Activated B cell treated with CpG ODN at 0.5 μM for 24 hours (primary cell): ENCODE measurements around the gene NXF1. TPM values are rescaled to one million over a fixed set of nuclear protein-coding genes. Genes with fewer than 3 reads are reported as not detected.
"Not testable (repeated sequence)": the region's sequence is repeated elsewhere in the genome, so short reads cannot be mapped to it uniquely, and the experiment has no call there.

Experiments
- ATAC-seq: fragments of 200-7000 bp; cut with Tn5 transposase; one replicate; pipeline ENCODE4 v1.10.0; 2021; ENCODE audit warnings: low read depth, mild to moderate bottlenecking, moderate library complexity
- CTCF ChIA-PET: fragments of 350-600 bp; sonication (Branson Sonifier 250); formaldehyde crosslinking; loops from one replicate; lab custom pipeline; 2021; ENCODE audit warnings: antibody characterized with exemption; lab: Charles Lee
- POLR2A ChIA-PET: fragments of 350-600 bp; sonication (Branson Sonifier 250); formaldehyde crosslinking; loops from one replicate; lab custom pipeline; 2021; ENCODE audit warnings: antibody characterized with exemption; lab: Charles Lee
- DNase-seq: peaks from one replicate; pipeline ENCODE4 v3.0.0; 2022
- H3K27ac Mint-ChIP-seq: one replicate; pipeline ENCODE4 v1.8.0; 2020; ENCODE audit warnings: mixed read lengths
- H3K27me3 Mint-ChIP-seq: one replicate; pipeline ENCODE4 v1.8.0; 2021; ENCODE audit warnings: mixed read lengths
- H3K36me3 Mint-ChIP-seq: one replicate; pipeline ENCODE4 v1.8.0; 2021; ENCODE audit warnings: low read depth, mixed read lengths
- H3K4me1 Mint-ChIP-seq: one replicate; pipeline ENCODE4 v1.8.0; 2021; ENCODE audit warnings: mixed read lengths
- H3K4me3 Mint-ChIP-seq: one replicate; pipeline ENCODE4 v1.8.0; 2020; ENCODE audit warnings: mild to moderate bottlenecking, mixed read lengths
- H3K9me3 Mint-ChIP-seq: one replicate; pipeline ENCODE4 v1.8.0; 2020; ENCODE audit warnings: mixed read lengths
- intact Hi-C: fragments of 100-400 bp; cut with micrococcal nuclease; formaldehyde crosslinking; loops from one replicate; pipeline ENCODE4 v1.15.1; 2024
- total RNA-seq: library from RNA; stranded (reverse); gene quantifications from 2 replicates; pipeline ENCODE4 v1.2.3, GENCODE V29; 2022
- TF ChIP-seq, protein P1 (sequence below): fragments of 200-600 bp; IDR thresholded peaks from one replicate; pipeline ENCODE4 v1.8.0; 2022; ENCODE audit warnings: antibody characterized with exemption, mild to moderate bottlenecking

Gene NXF1
- total RNA-seq, 1 donor from 2014 or later = 89.1 TPM

DNA sequence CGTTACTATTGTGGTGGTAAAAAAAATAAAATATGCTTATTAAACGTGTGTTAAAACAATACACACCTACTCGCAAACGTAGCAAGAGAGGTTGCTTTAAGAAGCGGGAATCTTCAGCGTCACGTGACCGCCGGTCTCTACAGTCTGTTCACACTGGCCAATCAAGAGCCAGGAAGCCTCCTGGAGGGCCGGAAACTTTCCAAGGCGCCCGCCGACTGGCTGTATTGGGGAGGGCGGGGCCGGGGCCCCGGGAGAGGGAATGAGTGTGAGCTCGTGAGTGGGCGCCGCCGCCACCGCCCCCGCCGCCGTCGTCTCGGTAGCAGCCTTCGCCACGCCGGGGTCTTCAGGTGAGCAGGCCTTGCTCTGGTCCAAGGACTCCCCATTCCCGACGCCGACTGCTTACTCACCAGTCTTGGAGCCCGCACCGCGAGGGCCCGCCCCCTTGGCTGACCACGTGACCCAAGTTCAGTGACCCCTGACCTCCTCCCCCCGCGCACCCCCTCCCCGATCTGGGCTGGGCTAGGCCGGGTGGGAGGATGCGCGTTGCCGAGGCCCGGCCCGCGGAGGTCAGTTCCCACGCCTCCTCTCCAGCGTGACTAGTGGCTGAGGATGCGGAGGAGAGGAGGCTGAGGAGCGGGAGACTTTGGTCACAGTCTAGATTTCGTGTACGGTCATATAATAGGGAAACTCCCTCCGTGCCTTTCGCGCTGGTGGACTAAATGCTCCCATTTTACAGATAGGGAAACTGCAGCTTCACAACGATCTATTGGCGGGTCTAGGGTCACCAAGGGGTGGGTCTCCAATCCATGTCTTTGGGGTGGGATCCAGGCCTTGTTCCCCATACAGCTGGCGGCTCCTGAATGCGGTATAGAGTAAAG, 33.9 kb downstream of the NXF1 start, which contains the start of gene TAF6L:
Gene TAF6L, plus strand, starts transcription at position 253 of the 878 bp plus-strand sequence. CDS start 4,388 bp downstream, outside the sequence.
- Mint-ChIP-seq H3K4me1 (peaks cover 28% of the 10 kb centered on the region), H3K4me3 (peak within 1 kb of the TSS; percentile 92), H3K9me3 (no peaks in the 10 kb centered on the region), H3K27me3 (no peaks in the 10 kb centered on the region), H3K36me3 (peaks cover 34% of the 10 kb centered on the region), H3K27ac (peak within 1 kb of the TSS; percentile 94)
- ChIA-PET CTCF (interaction anchor here (1.1 to 7.5 kb wide), 5 partner anchors 9 to 347 kb away, joined by 3 to 45 read pairs (median 4); partner anchors contain the start of genes TMEM179B, TUT1 and ZBTB3), POLR2A (interaction anchor here (0.6 to 8.3 kb wide), 23 partner anchors 9 to 179 kb away, joined by 3 to 109 read pairs (median 8); partner anchors contain the start of genes BSCL2, C11orf98, CSKMT and GNG3)
- ATAC-seq (peak; percentile 88), DNase-seq (peak; percentile 81)
- intact Hi-C loops = loop anchor here (1.0 kb wide), 6 partner anchors 10 to 70 kb away; partner anchors contain the start of genes HNRNPUL2, NXF1, POLR2G and TMEM179B
- TF ChIP-seq, protein P1, sequence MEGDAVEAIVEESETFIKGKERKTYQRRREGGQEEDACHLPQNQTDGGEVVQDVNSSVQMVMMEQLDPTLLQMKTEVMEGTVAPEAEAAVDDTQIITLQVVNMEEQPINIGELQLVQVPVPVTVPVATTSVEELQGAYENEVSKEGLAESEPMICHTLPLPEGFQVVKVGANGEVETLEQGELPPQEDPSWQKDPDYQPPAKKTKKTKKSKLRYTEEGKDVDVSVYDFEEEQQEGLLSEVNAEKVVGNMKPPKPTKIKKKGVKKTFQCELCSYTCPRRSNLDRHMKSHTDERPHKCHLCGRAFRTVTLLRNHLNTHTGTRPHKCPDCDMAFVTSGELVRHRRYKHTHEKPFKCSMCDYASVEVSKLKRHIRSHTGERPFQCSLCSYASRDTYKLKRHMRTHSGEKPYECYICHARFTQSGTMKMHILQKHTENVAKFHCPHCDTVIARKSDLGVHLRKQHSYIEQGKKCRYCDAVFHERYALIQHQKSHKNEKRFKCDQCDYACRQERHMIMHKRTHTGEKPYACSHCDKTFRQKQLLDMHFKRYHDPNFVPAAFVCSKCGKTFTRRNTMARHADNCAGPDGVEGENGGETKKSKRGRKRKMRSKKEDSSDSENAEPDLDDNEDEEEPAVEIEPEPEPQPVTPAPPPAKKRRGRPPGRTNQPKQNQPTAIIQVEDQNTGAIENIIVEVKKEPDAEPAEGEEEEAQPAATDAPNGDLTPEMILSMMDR = no peak

DNA sequence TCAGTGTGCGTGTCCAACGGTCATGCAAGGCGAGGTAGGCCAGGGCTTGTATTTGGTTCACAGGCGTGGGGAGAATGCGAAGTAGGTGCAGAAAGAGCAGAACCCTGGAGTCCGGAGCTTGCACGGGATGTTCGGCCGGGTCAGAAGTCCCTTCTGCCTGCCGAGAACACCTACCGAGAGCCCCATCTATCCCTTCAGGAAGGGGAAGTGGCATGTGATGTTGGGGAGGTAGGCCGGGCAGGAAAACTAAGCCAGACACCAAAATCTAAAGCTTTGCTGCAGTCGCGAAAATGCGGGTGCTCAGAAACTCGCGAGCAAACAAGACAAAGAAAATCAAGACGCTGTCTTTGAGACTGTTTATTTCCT, 34.5 kb downstream of the NXF1 start:
- H3K36me3 Mint-ChIP-seq = peaks cover 32% of the 10 kb centered on the region
- ChIA-PET CTCF (interaction anchor here (1.3 to 7.5 kb wide), 4 partner anchors 8 to 346 kb away, joined by 3 to 45 read pairs (median 4); partner anchors contain the start of genes TMEM179B and TUT1), POLR2A (interaction anchor here (0.6 to 8.3 kb wide), 19 partner anchors 9 to 179 kb away, joined by 3 to 109 read pairs (median 16); partner anchors contain the start of genes BSCL2, C11orf98, CSKMT and GNG3)
- H3K9me3 Mint-ChIP-seq = no peaks in the 10 kb centered on the region
- DNase-seq = no peak
- peaks cover 28% of the 10 kb centered on the region for H3K4me1 Mint-ChIP-seq
- TF ChIP-seq, protein P1 = no peak
- H3K27me3 Mint-ChIP-seq = no peaks in the 10 kb centered on the region
- intact Hi-C loops = loop anchor here (1.0 kb wide), 6 partner anchors 9 to 71 kb away; partner anchors contain the start of genes HNRNPUL2, NXF1, POLR2G and TMEM179B
- H3K4me3 Mint-ChIP-seq = peak overlapping the region; percentile 92
- peak overlapping the region; percentile 94 for H3K27ac Mint-ChIP-seq
- ATAC-seq = peak; percentile 6

DNA sequence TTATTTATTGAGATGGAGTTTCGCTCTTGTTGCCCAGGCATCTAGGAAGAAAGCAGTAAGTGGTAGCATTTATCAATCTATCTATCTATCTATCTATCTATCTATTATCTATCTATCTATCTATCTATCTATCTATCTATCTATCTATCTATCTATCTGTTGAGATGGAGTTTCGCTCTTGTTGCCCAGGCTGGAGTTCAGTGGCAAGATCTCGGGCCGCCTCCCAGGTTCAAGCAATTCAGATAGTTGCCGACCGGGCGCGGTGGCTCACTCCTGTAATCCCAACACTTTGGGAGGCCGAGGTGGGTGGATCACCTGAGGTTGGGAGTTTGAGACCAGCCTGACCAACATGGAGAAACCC, 44.4 kb downstream of the NXF1 start:
- not testable (repeated sequence) for ATAC-seq, H3K27me3 Mint-ChIP-seq, H3K9me3 Mint-ChIP-seq, DNase-seq
- H3K27ac Mint-ChIP-seq = peak overlapping the region; percentile 94
- H3K4me1 Mint-ChIP-seq = peaks cover 17% of the 10 kb centered on the region
- ChIA-PET CTCF (interaction anchor here (2.7 kb wide), 1 partner anchor 25 kb away, joined by 21 read pairs; no protein-coding TSS in a partner anchor), POLR2A (interaction anchor here (0.7 to 4.3 kb wide), 26 partner anchors 7 to 1331 kb away, joined by 3 to 78 read pairs (median 6); partner anchors contain the start of genes B3GAT3, BSCL2, C11orf98 and CPSF7)
- H3K4me3 Mint-ChIP-seq = peak overlapping the region; percentile 97
- intact Hi-C loops = loop anchor here (1.0 to 10.0 kb wide), 7 partner anchors 8 to 336 kb away; partner anchors contain the start of genes NXF1, TAF6L, TMEM179B and TUT1
- peaks cover 22% of the 10 kb centered on the region for H3K36me3 Mint-ChIP-seq

DNA sequence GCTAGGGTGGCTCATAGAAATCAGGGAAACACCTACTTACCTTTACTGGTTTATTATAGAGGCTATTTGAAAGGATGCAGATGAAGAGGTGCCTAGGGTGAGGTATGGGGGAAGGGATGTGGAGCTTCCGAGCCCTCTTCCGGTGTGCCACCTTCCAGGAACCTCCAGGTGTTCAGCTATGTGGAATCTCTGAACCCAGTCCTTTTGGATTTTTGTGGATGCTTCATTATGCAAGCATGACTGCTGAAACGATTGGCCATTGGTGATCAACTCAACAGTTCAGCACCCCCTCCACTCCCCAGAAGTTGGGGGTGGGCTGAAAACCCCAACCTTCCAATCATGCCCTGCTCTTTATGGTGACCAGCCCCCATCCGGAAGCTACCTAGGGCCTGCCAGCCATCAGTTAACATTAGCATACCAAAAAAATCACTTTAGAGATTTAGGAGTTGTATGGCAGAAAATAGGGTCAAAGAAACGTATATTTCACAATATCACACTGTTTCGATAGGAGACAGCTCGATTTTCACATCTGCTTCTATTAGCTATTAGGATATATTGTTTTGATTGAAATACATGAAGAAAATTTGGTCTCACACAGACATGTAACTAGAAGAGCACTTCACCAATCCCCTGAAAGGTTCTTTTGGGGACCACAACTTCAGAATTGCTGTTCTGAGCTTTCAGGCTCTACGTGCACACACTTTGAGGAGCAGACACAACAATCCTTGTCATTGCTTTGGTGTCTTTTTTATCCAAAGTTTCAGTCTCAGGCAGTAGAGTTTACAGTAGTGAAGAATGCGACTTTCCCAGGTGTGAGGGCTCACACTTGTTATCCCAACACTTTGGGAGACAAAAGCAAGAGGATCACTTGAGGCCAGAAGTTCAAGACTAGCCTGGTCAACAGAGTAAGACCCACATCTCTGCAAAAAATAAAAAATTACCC, 47.1 kb downstream of the NXF1 start:
- intact Hi-C loops = no loop called here
- DNase-seq (no peak), ATAC-seq (no peak)
- Mint-ChIP-seq H3K4me1 (peaks cover 29% of the 10 kb centered on the region), H3K4me3 (no peak overlapping the region), H3K36me3 (peaks cover 21% of the 10 kb centered on the region), H3K9me3 (no peaks in the 10 kb centered on the region), H3K27ac (no peak overlapping the region), H3K27me3 (no peaks in the 10 kb centered on the region)
- TF ChIP-seq, protein P1 = no peak
- POLR2A ChIA-PET = interaction anchor here (1.2 to 1.6 kb wide), 4 partner anchors 19 to 166 kb away, joined by 3 to 6 read pairs (median 4); partner anchors contain the start of gene TUT1
- CTCF ChIA-PET = no interaction called here
